HEK293 (cell line): ENCODE data around the gene PPFIA3.
A peak's percentile ranks its signal among the peaks of the same experiment; 100 is the strongest.

Experiments used
- CTCF ChIA-PET: fragments of 350-600 bp; formaldehyde crosslinking; extraction: SDS; loops from one replicate; lab custom pipeline; 2021; ENCODE audit warnings: antibody characterized with exemption; lab: Yijun Ruan, JAX
- POLR2A ChIA-PET: fragments of 300-600 bp; formaldehyde crosslinking; extraction: SDS; loops from one replicate; lab custom pipeline; 2020; ENCODE audit warnings: antibody characterized with exemption, inconsistent platforms; lab: Yijun Ruan, JAX
- H3K27ac ChIP-seq: fragments of 200-500 bp; sonication (Bioruptor generic); 2 replicates; pipeline ENCODE4 v1.5.1; 2014; ENCODE audit warnings: low read depth, low read length, control low read depth, inconsistent platforms; ENCODE audit errors: extremely low read depth
- H3K36me3 ChIP-seq, 2 experiments: fragments of 200-500 bp in 1 of 2; sonication (Bioruptor generic) in 1 of 2; 1 replicate in 1 of 2; 2 replicates in 1 of 2; pipeline ENCODE4 v1.5.1; 2014 to 2017; ENCODE audit warnings: inconsistent platforms in 2 of 2, low read length in 2 of 2; ENCODE audit not compliant: control insufficient read depth in 2 of 2, insufficient read depth in 1 of 2
- H3K4me1 ChIP-seq: fragments of 200-500 bp; sonication (Bioruptor generic); 2 replicates; pipeline ENCODE4 v1.5.1; 2014; ENCODE audit warnings: mild to moderate bottlenecking, low read length, inconsistent platforms; ENCODE audit not compliant: control insufficient read depth, insufficient read depth
- H3K4me3 ChIP-seq: 2 replicates; pipeline ENCODE4 v1.5.1; 2011; ENCODE audit warnings: low read depth, mild to moderate bottlenecking, control low read depth, low read length, moderate library complexity
- H3K9me3 ChIP-seq: fragments of 200-500 bp; sonication (Bioruptor generic); 2 replicates; pipeline ENCODE4 v1.5.1; 2014; ENCODE audit warnings: low read depth, low read length, inconsistent platforms; ENCODE audit not compliant: control insufficient read depth, insufficient read depth
- BCL11B ChIP-seq: fragments of 450-650 bp; formaldehyde crosslinking; IDR thresholded peaks from 2 replicates; pipeline ENCODE4 v1.5.1; 2016; ENCODE audit warnings: low read depth, missing biosample characterization, missing genetic modification characterization
- GLIS1 ChIP-seq: fragments of 450-650 bp; formaldehyde crosslinking; IDR thresholded peaks from 2 replicates; pipeline ENCODE4 v1.5.1; 2016; ENCODE audit warnings: missing biosample characterization, missing genetic modification characterization
- IKZF3 ChIP-seq: fragments of 450-650 bp; IDR thresholded peaks from 2 replicates; pipeline ENCODE4 v1.5.0; 2018; ENCODE audit warnings: missing biosample characterization, mild to moderate bottlenecking, missing genetic modification characterization, moderate library complexity
- KLF1 ChIP-seq: fragments of 450-650 bp; formaldehyde crosslinking; IDR thresholded peaks from 2 replicates; pipeline ENCODE4 v1.5.1; 2016; ENCODE audit warnings: missing biosample characterization, missing genetic modification characterization
- OVOL3 ChIP-seq: fragments of 450-650 bp; formaldehyde crosslinking; IDR thresholded peaks from 2 replicates; pipeline ENCODE4 v1.5.1; 2016; ENCODE audit warnings: missing biosample characterization, missing genetic modification characterization
- PRDM6 ChIP-seq: fragments of 450-650 bp; formaldehyde crosslinking; IDR thresholded peaks from 2 replicates; pipeline ENCODE4 v1.5.1; 2017; ENCODE audit warnings: missing biosample characterization, missing genetic modification characterization
- TRIM28 ChIP-seq: IDR thresholded peaks from 2 replicates; pipeline ENCODE4 v1.6.1; 2011; ENCODE audit warnings: low read length, control low read depth, borderline replicate concordance
- ZBTB20 ChIP-seq: fragments of 450-650 bp; formaldehyde crosslinking; IDR thresholded peaks from 2 replicates; pipeline ENCODE4 v1.5.1; 2016; ENCODE audit warnings: missing biosample characterization, missing genetic modification characterization
- ZFP69B ChIP-seq: fragments of 450-650 bp; formaldehyde crosslinking; IDR thresholded peaks from 2 replicates; pipeline ENCODE4 v1.5.1; 2016; ENCODE audit warnings: missing biosample characterization, missing genetic modification characterization
- ZIC2 ChIP-seq: fragments of 450-650 bp; formaldehyde crosslinking; IDR thresholded peaks from 2 replicates; pipeline ENCODE4 v1.5.1; 2016; ENCODE audit warnings: missing biosample characterization, missing genetic modification characterization
- ZNF121 ChIP-seq: fragments of 450-650 bp; formaldehyde crosslinking; IDR thresholded peaks from 2 replicates; pipeline ENCODE4 v1.5.1; 2016; ENCODE audit warnings: missing biosample characterization, missing genetic modification characterization
- ZNF16 ChIP-seq: fragments of 450-650 bp; formaldehyde crosslinking; IDR thresholded peaks from 2 replicates; pipeline ENCODE4 v1.5.1; 2016; ENCODE audit warnings: low read depth, missing biosample characterization, missing genetic modification characterization
- ZNF174 ChIP-seq: fragments of 450-650 bp; formaldehyde crosslinking; IDR thresholded peaks from 2 replicates; pipeline ENCODE4 v1.5.0; 2017; ENCODE audit warnings: missing biosample characterization, mild to moderate bottlenecking, missing genetic modification characterization
- ZNF202 ChIP-seq: fragments of 450-650 bp; formaldehyde crosslinking; IDR thresholded peaks from 2 replicates; pipeline ENCODE4 v1.5.1; 2016; ENCODE audit warnings: missing biosample characterization, missing genetic modification characterization, borderline replicate concordance
- ZNF354C ChIP-seq: fragments of 450-650 bp; formaldehyde crosslinking; IDR thresholded peaks from 2 replicates; pipeline ENCODE4 v1.5.1; 2016; ENCODE audit warnings: missing biosample characterization, missing genetic modification characterization, low read depth, borderline replicate concordance
- ZNF391 ChIP-seq: fragments of 450-650 bp; formaldehyde crosslinking; IDR thresholded peaks from 2 replicates; pipeline ENCODE4 v1.5.1; 2016; ENCODE audit warnings: low read depth, missing biosample characterization, missing genetic modification characterization, borderline replicate concordance
- ZNF416 ChIP-seq: fragments of 450-650 bp; formaldehyde crosslinking; IDR thresholded peaks from 2 replicates; pipeline ENCODE4 v1.5.1; 2016; ENCODE audit warnings: missing biosample characterization, missing genetic modification characterization
- ZNF449 ChIP-seq: fragments of 450-650 bp; formaldehyde crosslinking; IDR thresholded peaks from 2 replicates; pipeline ENCODE4 v1.5.1; 2017; ENCODE audit warnings: missing biosample characterization, mild to moderate bottlenecking, missing genetic modification characterization, moderate library complexity
- ZNF488 ChIP-seq: fragments of 450-650 bp; formaldehyde crosslinking; IDR thresholded peaks from 2 replicates; pipeline ENCODE4 v1.5.1; 2016; ENCODE audit warnings: missing biosample characterization, missing genetic modification characterization
- ZNF624 ChIP-seq: fragments of 450-650 bp; formaldehyde crosslinking; IDR thresholded peaks from 2 replicates; pipeline ENCODE4 v1.5.1; 2017; ENCODE audit warnings: missing biosample characterization, missing genetic modification characterization
- ZNF626 ChIP-seq: fragments of 450-650 bp; sonication (Bioruptor Pico); formaldehyde crosslinking; IDR thresholded peaks from 2 replicates; pipeline ENCODE4 v1.5.1; 2018; ENCODE audit warnings: missing biosample characterization, missing genetic modification characterization, inconsistent platforms
- ZNF645 ChIP-seq: fragments of 450-650 bp; formaldehyde crosslinking; IDR thresholded peaks from 2 replicates; pipeline ENCODE4; 2016; ENCODE audit warnings: missing biosample characterization, missing genetic modification characterization
- ZNF654 ChIP-seq: fragments of 450-650 bp; formaldehyde crosslinking; IDR thresholded peaks from 2 replicates; pipeline ENCODE4 v1.5.1; 2016; ENCODE audit warnings: low read depth, missing biosample characterization, missing genetic modification characterization
- ZNF692 ChIP-seq: fragments of 450-650 bp; formaldehyde crosslinking; IDR thresholded peaks from 2 replicates; pipeline ENCODE4 v1.5.1; 2016; ENCODE audit warnings: missing biosample characterization, missing genetic modification characterization
- ZSCAN18 ChIP-seq: fragments of 450-650 bp; formaldehyde crosslinking; IDR thresholded peaks from 2 replicates; pipeline ENCODE4 v1.5.1; 2016; ENCODE audit warnings: missing biosample characterization, missing genetic modification characterization

Gene PPFIA3

GRCh38 chr19:49107625-49108459, 11.5 kb upstream of the PPFIA3 start:
- Histone ChIP-seq H3K4me3 (no peak overlapping the region), H3K27ac (no peak overlapping the region), H3K9me3 (no peaks in the 10 kb centered on the region), H3K4me1 (no peaks in the 10 kb centered on the region), H3K36me3 (peaks cover 49 to 69% of the 10 kb centered on the region in 2 experiments)
- ChIA-PET POLR2A (interaction anchor here (0.6 kb wide), 1 partner anchor 20 kb away, joined by 9 read pairs; no protein-coding TSS in a partner anchor), CTCF (interaction anchor here (0.6 to 7.9 kb wide), 4 partner anchors 11 to 105 kb away, joined by 3 to 104 read pairs (median 4); no protein-coding TSS in a partner anchor)
- no peak for TF ChIP-seq GLIS1 (tag by site-specific recombination)
- TF ChIP-seq ZIC2 (tag by site-specific recombination), result no peak
- TF ChIP-seq TRIM28, result no peak
- peak; percentile 42; the same call in 1 of the 2 replicates for TF ChIP-seq IKZF3 (tag by site-specific recombination)
- TF ChIP-seq BCL11B, result 0 out of 2 replicates have a peak, but pooled peaks have one; percentile 17

GRCh38 chr19:49109051-49109450, 10.3 kb upstream of the PPFIA3 start:
- no peak overlapping the region for H3K4me3 ChIP-seq
- ChIA-PET POLR2A (interaction anchor here (0.5 to 1.7 kb wide), 2 partner anchors 13 to 19 kb away, joined by 3 to 8 read pairs; no protein-coding TSS in a partner anchor), CTCF (interaction anchor here (0.5 to 7.9 kb wide), 6 partner anchors 8 to 343 kb away, joined by 3 to 104 read pairs (median 4); no protein-coding TSS in a partner anchor)
- H3K9me3 ChIP-seq, result no peaks in the 10 kb centered on the region
- H3K4me1 ChIP-seq, result peaks cover 7% of the 10 kb centered on the region
- peaks cover 43 to 58% of the 10 kb centered on the region in 2 experiments for H3K36me3 ChIP-seq
- no peak overlapping the region for H3K27ac ChIP-seq
- TF ChIP-seq ZNF626 (tag by site-specific recombination), result no peak
- 0 out of 2 replicates have a peak, but pooled peaks have one; percentile 27 for TF ChIP-seq GLIS1 (tag by site-specific recombination)
- TF ChIP-seq ZBTB20, result 0 out of 2 replicates have a peak, but pooled peaks have one; percentile 24
- TF ChIP-seq ZNF16 (tag by site-specific recombination), result no peak
- 0 out of 2 replicates have a peak, but pooled peaks have one; percentile 1 for TF ChIP-seq ZFP69B (tag by site-specific recombination)
- TF ChIP-seq ZNF174 (tag by site-specific recombination), result no peak
- no peak for TF ChIP-seq ZNF654 (tag by site-specific recombination)
- TF ChIP-seq ZNF202, result no peak
- no peak for TF ChIP-seq ZNF416 (tag by site-specific recombination)
- TF ChIP-seq ZSCAN18 (tag by site-specific recombination), result no peak
- no peak for TF ChIP-seq ZNF624
- no peak for TF ChIP-seq ZNF391 (tag by site-specific recombination)
- TF ChIP-seq ZNF645 (tag by site-specific recombination), result no peak
- TF ChIP-seq ZNF121 (tag by site-specific recombination), result no peak
- TF ChIP-seq ZNF488 (tag by site-specific recombination), result no peak
- no peak for TF ChIP-seq ZNF354C (tag by site-specific recombination)
- 0 out of 2 replicates have a peak, but pooled peaks have one; percentile 38 for TF ChIP-seq ZNF692 (tag by site-specific recombination)
- TF ChIP-seq PRDM6, result no peak
- TF ChIP-seq ZNF449 (tag by site-specific recombination), result no peak
- TF ChIP-seq OVOL3 (tag by site-specific recombination), result no peak
- TF ChIP-seq KLF1 (tag by site-specific recombination), result no peak
